Trophoblast cell (in vitro differentiated cells and primary cell): ENCODE data around the gene CYP3A5.
"Not testable (repeated sequence)": the region's sequence is repeated elsewhere in the genome, so short reads cannot be mapped to it uniquely, and the experiment has no call there.

Experiments
- DNase-seq, 2 donors: peaks; one replicate each; pipeline ENCODE4 v3.0.0-alpha.2; 2016
- H2AFZ ChIP-seq: 2 replicates; pipeline ENCODE4 v1.6.1; 2013; ENCODE audit warnings: low read length, moderate library complexity, mild to moderate bottlenecking; ENCODE audit not compliant: insufficient read depth, poor library complexity
- H2AK5ac ChIP-seq: 2 replicates; pipeline ENCODE4 v1.6.1; 2013; ENCODE audit warnings: mild to moderate bottlenecking, low read length
- H2BK120ac ChIP-seq: 2 replicates; pipeline ENCODE4 v1.6.1; 2013; ENCODE audit warnings: low read length, mild to moderate bottlenecking, moderate library complexity; ENCODE audit not compliant: insufficient read depth, poor library complexity
- H2BK12ac ChIP-seq: 2 replicates; pipeline ENCODE4 v1.6.1; 2013; ENCODE audit warnings: mild to moderate bottlenecking, low read length, moderate library complexity
- H2BK5ac ChIP-seq: 2 replicates; pipeline ENCODE4 v1.6.1; 2013; ENCODE audit warnings: low read length, low read depth, moderate library complexity, mild to moderate bottlenecking; ENCODE audit not compliant: poor library complexity
- H3K14ac ChIP-seq: 2 replicates; pipeline ENCODE4 v1.6.1; 2013; ENCODE audit warnings: mild to moderate bottlenecking, low read length
- H3K18ac ChIP-seq: 2 replicates; pipeline ENCODE4 v1.6.1; 2013; ENCODE audit warnings: mild to moderate bottlenecking, low read length
- H3K23ac ChIP-seq: 2 replicates; pipeline ENCODE4 v1.6.1; 2013; ENCODE audit warnings: low read length
- H3K27ac ChIP-seq: 2 replicates; pipeline ENCODE4 v1.5.1; 2013; ENCODE audit warnings: low read depth, mild to moderate bottlenecking, inconsistent platforms, low read length, moderate library complexity
- H3K27me3 ChIP-seq: 2 replicates; pipeline ENCODE4 v1.6.1; 2013; ENCODE audit warnings: inconsistent platforms, mild to moderate bottlenecking, low read length, moderate library complexity; ENCODE audit not compliant: insufficient read depth
- H3K36me3 ChIP-seq, 2 experiments: 1 replicate in 1 of 2; 2 replicates in 1 of 2; pipeline ENCODE4 v1.6.1; 2013; ENCODE audit warnings: low read length in 2 of 2, mild to moderate bottlenecking in 2 of 2, moderate library complexity in 1 of 2; ENCODE audit not compliant: insufficient read depth in 2 of 2, control insufficient read depth in 1 of 2
- H3K4ac ChIP-seq: 2 replicates; pipeline ENCODE4 v1.6.1; 2013; ENCODE audit warnings: low read depth, mild to moderate bottlenecking, low read length, moderate library complexity
- H3K4me1 ChIP-seq, 2 experiments: 1 replicate in 1 of 2; 2 replicates in 1 of 2; pipeline ENCODE4 v1.6.1; 2013; ENCODE audit warnings: low read length in 2 of 2, mild to moderate bottlenecking in 2 of 2, moderate library complexity in 1 of 2; ENCODE audit not compliant: insufficient read depth in 2 of 2, control insufficient read depth in 1 of 2
- H3K4me2 ChIP-seq: 2 replicates; pipeline ENCODE4 v1.6.1; 2013; ENCODE audit warnings: inconsistent platforms, mild to moderate bottlenecking, low read length, moderate library complexity
- H3K4me3 ChIP-seq: 2 replicates; pipeline ENCODE4 v1.5.1; 2013; ENCODE audit warnings: mild to moderate bottlenecking, low read depth, low read length, inconsistent platforms
- H3K79me1 ChIP-seq: one replicate; pipeline ENCODE4 v1.6.1; 2013; ENCODE audit warnings: low read length
- H3K79me2 ChIP-seq: 2 replicates; pipeline ENCODE4 v1.6.1; 2013; ENCODE audit warnings: low read length, mild to moderate bottlenecking; ENCODE audit not compliant: control insufficient read depth, insufficient read depth, poor library complexity
- H3K9ac ChIP-seq: 2 replicates; pipeline ENCODE4 v1.6.1; 2013; ENCODE audit warnings: mild to moderate bottlenecking, low read length
- H3K9me3 ChIP-seq: 2 replicates; pipeline ENCODE4 v1.6.1; 2013; ENCODE audit warnings: low read depth, mild to moderate bottlenecking, control low read depth, inconsistent platforms, low read length; ENCODE audit not compliant: insufficient read depth
- H4K12ac ChIP-seq: 2 replicates; pipeline ENCODE4 v1.6.1; 2013; ENCODE audit warnings: low read depth, mild to moderate bottlenecking, low read length, moderate library complexity
- H4K8ac ChIP-seq: 2 replicates; pipeline ENCODE4 v1.6.1; 2013; ENCODE audit warnings: low read depth, mild to moderate bottlenecking, low read length, moderate library complexity
- H4K91ac ChIP-seq: one replicate; pipeline ENCODE4 v1.6.1; 2013; ENCODE audit warnings: low read depth, mild to moderate bottlenecking, low read length, moderate library complexity
- WGBS: extraction: QIAGEN DNeasy Blood & Tissue Kit; methylation state at CpG from one replicate; pipeline ENCODE4 v1.1.7; 2013; ENCODE audit warnings: missing lambda C conversion rate; ENCODE audit not compliant: insufficient read length, insufficient coverage; ENCODE audit errors: extremely low coverage; 5-methylcytosine and 5-hydroxymethylcytosine counted together

Gene CYP3A5

DNA sequence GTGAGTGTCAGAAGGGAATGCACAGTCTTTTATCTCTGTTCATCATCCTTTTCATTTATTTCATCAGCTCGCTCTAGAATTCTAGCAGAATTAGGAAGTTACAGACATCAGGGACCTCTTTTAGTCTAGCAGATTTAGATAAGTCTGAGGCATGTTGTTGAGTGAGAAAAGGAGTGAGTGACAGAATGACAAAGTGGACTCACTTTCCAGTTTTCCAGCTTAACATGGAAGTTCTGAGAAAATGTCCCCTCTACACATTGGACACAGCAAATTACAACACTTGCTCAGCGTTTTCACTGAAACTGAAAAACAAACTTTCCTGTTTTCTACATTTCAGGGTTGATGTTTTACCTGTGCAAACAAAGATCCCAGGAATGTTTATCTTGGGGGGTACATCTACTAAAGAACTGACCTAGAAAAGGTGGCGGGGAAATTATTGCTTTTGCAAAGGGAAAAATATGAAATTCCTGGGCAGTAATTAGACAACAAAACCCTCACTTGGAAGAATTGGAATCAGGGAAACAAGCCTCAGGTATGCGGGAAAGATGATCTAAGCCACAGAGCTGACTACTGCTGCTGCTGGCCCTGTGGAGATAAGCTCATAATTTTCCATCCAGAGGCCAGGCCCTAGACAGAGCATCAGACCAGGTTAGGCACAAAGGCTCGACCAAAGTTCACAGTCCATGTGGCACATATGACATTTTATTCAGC, 14.6 kb upstream of the CYP3A5 start:
- H3K4me1 ChIP-seq: peaks cover 2 to 13% of the 10 kb centered on the region in 2 experiments
- H3K79me2 ChIP-seq: no peaks in the 10 kb centered on the region
- H3K18ac ChIP-seq: no peak overlapping the region
- no peaks in the 10 kb centered on the region for H3K27me3 ChIP-seq
- no peak overlapping the region for H3K23ac ChIP-seq
- no peak overlapping the region for H3K4ac ChIP-seq
- DNase-seq: peak in 1 of 2 donors; percentile 32
- H3K14ac ChIP-seq: no peak overlapping the region
- H4K91ac ChIP-seq: no peak overlapping the region
- H3K9ac ChIP-seq: no peak overlapping the region
- no peak overlapping the region for H2BK5ac ChIP-seq
- no peaks in the 10 kb centered on the region for H3K36me3 ChIP-seq
- no CpG with 5 or more reads among the region's 5 CpGs for WGBS
- H3K27ac ChIP-seq: peak overlapping the region; percentile 39
- H3K4me3 ChIP-seq: no peak overlapping the region
- H2AFZ ChIP-seq: no peak overlapping the region
- no peaks in the 10 kb centered on the region for H3K9me3 ChIP-seq
- H4K12ac ChIP-seq: no peak overlapping the region
- H2BK120ac ChIP-seq: no peak overlapping the region
- H2BK12ac ChIP-seq: no peak overlapping the region
- H3K4me2 ChIP-seq: no peak overlapping the region
- peaks cover 3% of the 10 kb centered on the region for H3K79me1 ChIP-seq
- no peak overlapping the region for H4K8ac ChIP-seq
- H2AK5ac ChIP-seq: no peak overlapping the region

DNA sequence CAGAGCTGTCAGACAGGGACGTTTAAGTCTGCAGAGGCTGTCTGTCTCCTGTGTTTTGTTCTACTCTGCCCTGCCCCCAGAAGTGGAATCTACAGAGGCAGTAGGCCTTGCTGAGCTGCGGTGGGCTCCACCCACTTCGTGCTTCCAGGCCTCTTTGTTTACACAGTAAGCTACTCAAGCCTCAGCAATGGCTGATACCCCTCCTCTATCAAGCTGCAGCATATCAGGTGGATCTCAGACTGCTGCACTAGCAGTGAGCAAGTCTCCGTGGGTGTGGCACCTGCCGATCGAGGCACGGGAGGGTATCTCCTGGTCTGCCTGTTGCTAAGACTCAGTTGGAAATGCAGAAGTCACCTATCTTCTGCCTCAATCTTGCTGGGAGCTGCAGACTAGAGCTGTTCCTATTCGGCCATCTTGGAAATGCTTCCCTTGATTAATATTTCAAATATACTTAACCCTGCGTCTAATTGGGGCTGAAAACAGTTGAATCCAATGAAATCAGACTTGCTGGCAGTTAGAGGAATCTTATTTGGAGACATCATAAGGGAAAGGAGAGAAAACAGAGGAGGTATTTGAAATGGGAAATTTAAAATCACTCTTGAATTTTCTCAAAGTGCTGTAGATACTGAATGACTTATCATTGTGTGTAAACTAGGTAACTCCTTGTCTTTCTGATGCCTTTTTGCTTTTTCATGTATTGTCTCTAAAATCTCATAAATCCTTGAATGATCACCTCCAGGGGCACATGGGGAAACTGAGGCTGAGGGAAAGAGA, 13.8 kb upstream of the CYP3A5 start:
- Histone ChIP-seq H4K91ac (peak overlapping the region; percentile 2), H4K8ac (peak overlapping the region; percentile 10), H3K4me2 (peak overlapping the region; percentile 39), H2BK120ac (no peak overlapping the region), H2BK5ac (peak overlapping the region; percentile 16), H3K18ac (no peak overlapping the region), H3K9ac (no peak overlapping the region), H3K4me3 (no peak overlapping the region), H3K4me1 (peaks cover 2 to 13% of the 10 kb centered on the region in 2 experiments), H3K27ac (peak overlapping the region; percentile 39), H3K27me3 (no peaks in the 10 kb centered on the region), H2AFZ (peak overlapping the region; percentile 12), H3K79me1 (peaks cover 3% of the 10 kb centered on the region), H3K4ac (no peak overlapping the region), H3K79me2 (no peaks in the 10 kb centered on the region), H3K14ac (no peak overlapping the region), H2AK5ac (no peak overlapping the region), H4K12ac (no peak overlapping the region), H3K23ac (no peak overlapping the region), H3K9me3 (no peaks in the 10 kb centered on the region), H2BK12ac (no peak overlapping the region), H3K36me3 (no peaks in the 10 kb centered on the region)
- DNase-seq: no peak
- no CpG with 5 or more reads among the region's 9 CpGs for WGBS

DNA sequence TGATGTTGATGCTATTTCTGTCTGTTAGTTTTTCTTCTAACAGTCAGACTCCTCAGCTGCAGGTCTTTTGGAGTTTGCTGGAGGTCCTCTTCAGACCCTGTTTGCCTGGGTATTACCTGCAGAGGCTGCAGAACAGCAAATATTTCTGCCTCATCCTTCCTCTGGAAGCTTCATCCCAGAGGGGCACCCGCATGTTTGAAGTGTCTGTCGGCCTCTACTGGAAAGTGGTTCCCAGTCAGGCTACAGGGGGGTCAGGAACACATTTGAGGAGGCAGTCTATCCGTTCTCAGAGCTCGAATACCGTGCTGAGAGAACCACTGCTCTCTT, 13.3 kb upstream of the CYP3A5 start:
- Histone ChIP-seq H2AK5ac (no peak overlapping the region), H3K27me3 (no peaks in the 10 kb centered on the region), H3K4me2 (peak overlapping the region; percentile 27), H4K8ac (no peak overlapping the region), H3K18ac (no peak overlapping the region), H3K36me3 (no peaks in the 10 kb centered on the region), H3K79me2 (no peaks in the 10 kb centered on the region), H3K9me3 (no peaks in the 10 kb centered on the region), H3K27ac (no peak overlapping the region), H3K23ac (no peak overlapping the region), H2AFZ (peak overlapping the region; percentile 12), H4K12ac (no peak overlapping the region), H3K4me3 (no peak overlapping the region), H2BK120ac (no peak overlapping the region), H3K4me1 (peaks cover 2 to 13% of the 10 kb centered on the region in 2 experiments), H2BK5ac (peak overlapping the region; percentile 16), H2BK12ac (no peak overlapping the region), H3K79me1 (peaks cover 3% of the 10 kb centered on the region), H3K14ac (no peak overlapping the region), H3K4ac (no peak overlapping the region), H3K9ac (no peak overlapping the region), H4K91ac (peak overlapping the region; percentile 2)
- WGBS: no CpG with 5 or more reads among the region's 5 CpGs
- DNase-seq: no peak

GRCh38 chr7:99692563-99692962, 12.8 kb upstream of the CYP3A5 start:
- not testable (repeated sequence) for H3K27ac ChIP-seq, H3K14ac ChIP-seq, H3K36me3 ChIP-seq, H2BK12ac ChIP-seq, DNase-seq, H3K79me1 ChIP-seq, H4K8ac ChIP-seq, H3K9me3 ChIP-seq, H3K79me2 ChIP-seq, H2AFZ ChIP-seq, H3K18ac ChIP-seq, H2BK5ac ChIP-seq, H2AK5ac ChIP-seq, H3K27me3 ChIP-seq, H2BK120ac ChIP-seq, H4K91ac ChIP-seq, H4K12ac ChIP-seq, H3K9ac ChIP-seq, H3K4me2 ChIP-seq, H3K4me3 ChIP-seq, H3K4ac ChIP-seq, H3K23ac ChIP-seq
- WGBS: no CpG with 5 or more reads among the region's 6 CpGs
- H3K4me1 ChIP-seq: peaks cover 2 to 13% of the 10 kb centered on the region in 2 experiments
